Mesenchymal stem cell (in vitro differentiated cells and primary cell): ENCODE results near the gene LRTM1.
A peak's percentile ranks its signal among the peaks of the same experiment; 100 is the strongest.

Experiments used
- DNase-seq: peaks from one replicate; pipeline ENCODE4 v3.0.0-alpha.2; 2013
- H2AFZ ChIP-seq: one replicate; pipeline ENCODE4 v1.6.1; 2013; ENCODE audit warnings: low read depth, mild to moderate bottlenecking, control low read depth, inconsistent platforms, low read length, moderate library complexity
- H2AK5ac ChIP-seq: 2 replicates; pipeline ENCODE4 v1.6.1; 2013; ENCODE audit warnings: low read length, moderate library complexity, mild to moderate bottlenecking, inconsistent platforms; ENCODE audit not compliant: severe bottlenecking
- H2BK120ac ChIP-seq: one replicate; pipeline ENCODE4 v1.6.1; 2013; ENCODE audit warnings: low read depth, mild to moderate bottlenecking, inconsistent platforms, low read length, moderate library complexity
- H2BK12ac ChIP-seq, 2 experiments: one replicate each; pipeline ENCODE4 v1.6.1; 2013; ENCODE audit warnings: inconsistent platforms in 2 of 2, low read length in 2 of 2, mild to moderate bottlenecking in 2 of 2, moderate library complexity in 2 of 2, control low read depth in 1 of 2
- H2BK15ac ChIP-seq: one replicate; pipeline ENCODE4 v1.6.1; 2013; ENCODE audit warnings: mild to moderate bottlenecking, low read depth, inconsistent platforms; ENCODE audit not compliant: poor library complexity, severe bottlenecking
- H2BK5ac ChIP-seq: 2 replicates; pipeline ENCODE4 v1.6.1; 2013; ENCODE audit warnings: low read depth, mild to moderate bottlenecking, low read length, control low read depth, inconsistent platforms; ENCODE audit not compliant: poor library complexity, severe bottlenecking
- H3K14ac ChIP-seq, 2 experiments: one replicate each; pipeline ENCODE4 v1.6.1; 2013; ENCODE audit warnings: inconsistent platforms in 2 of 2, low read length in 2 of 2, control low read depth in 1 of 2, mild to moderate bottlenecking in 1 of 2, moderate library complexity in 1 of 2
- H3K18ac ChIP-seq, 2 experiments: one replicate each; pipeline ENCODE4 v1.6.1; 2013; ENCODE audit warnings: inconsistent platforms in 2 of 2, low read length in 2 of 2, control low read depth in 1 of 2, low read depth in 1 of 2, mild to moderate bottlenecking in 1 of 2
- H3K23ac ChIP-seq, 2 experiments: one replicate each; pipeline ENCODE4 v1.6.1; 2013; ENCODE audit warnings: inconsistent platforms in 2 of 2, low read length in 2 of 2, mild to moderate bottlenecking in 2 of 2, moderate library complexity in 2 of 2, control low read depth in 1 of 2
- H3K27ac ChIP-seq: 2 replicates; pipeline ENCODE4 v1.5.1; 2013; ENCODE audit warnings: mild to moderate bottlenecking, moderate library complexity, low read length, control low read depth, inconsistent platforms; ENCODE audit not compliant: poor library complexity, severe bottlenecking
- H3K27me3 ChIP-seq, 2 experiments: 2 replicates each; pipeline versions ENCODE4 v1.6.1 to v1.7.0; 2013; ENCODE audit warnings: low read length in 2 of 2, mild to moderate bottlenecking in 2 of 2, moderate library complexity in 2 of 2, control low read depth in 1 of 2, inconsistent platforms in 1 of 2; ENCODE audit not compliant: control insufficient read depth in 1 of 2, insufficient read depth in 1 of 2
- H3K36me3 ChIP-seq, 2 experiments: 2 replicates each; pipeline versions ENCODE4 v1.6.1 to v1.7.0; 2013; ENCODE audit warnings: low read length in 2 of 2, control low read depth in 1 of 2, inconsistent platforms in 1 of 2, low read depth in 1 of 2, mild to moderate bottlenecking in 1 of 2; ENCODE audit not compliant: insufficient read depth in 2 of 2, control insufficient read depth in 1 of 2
- H3K4ac ChIP-seq, 2 experiments: one replicate each; pipeline ENCODE4 v1.6.1; 2013; ENCODE audit warnings: inconsistent platforms in 2 of 2, low read length in 2 of 2, mild to moderate bottlenecking in 2 of 2, moderate library complexity in 2 of 2, control low read depth in 1 of 2, low read depth in 1 of 2
- H3K4me1 ChIP-seq: 2 replicates; pipeline ENCODE4 v1.6.1; 2013; ENCODE audit warnings: low read depth, low read length, control low read depth; ENCODE audit not compliant: control insufficient read depth, insufficient read depth
- H3K4me2 ChIP-seq: 2 replicates; pipeline ENCODE4 v1.6.1; 2013; ENCODE audit warnings: low read length, mild to moderate bottlenecking, inconsistent platforms; ENCODE audit not compliant: poor library complexity, severe bottlenecking
- H3K4me3 ChIP-seq, 2 experiments: 2 replicates each; pipeline versions ENCODE4 v1.5.1 to v1.7.0; 2013; ENCODE audit warnings: low read length in 2 of 2, mild to moderate bottlenecking in 2 of 2, control low read depth in 1 of 2, low read depth in 1 of 2; ENCODE audit not compliant: insufficient read depth in 1 of 2
- H3K79me1 ChIP-seq: replicated peaks from 2 replicates; pipeline ENCODE4 v1.6.1; 2013; ENCODE audit warnings: mild to moderate bottlenecking, control low read depth, low read length, inconsistent platforms; ENCODE audit not compliant: poor library complexity, severe bottlenecking
- H3K9ac ChIP-seq: 2 replicates; pipeline ENCODE4 v1.7.0; 2013; ENCODE audit warnings: mild to moderate bottlenecking, low read length, moderate library complexity
- H3K9me3 ChIP-seq: 2 replicates; pipeline ENCODE4 v1.7.0; 2013; ENCODE audit warnings: mild to moderate bottlenecking, low read length; ENCODE audit not compliant: control insufficient read depth
- H4K8ac ChIP-seq: one replicate; pipeline ENCODE4 v1.6.1; 2013; ENCODE audit warnings: inconsistent platforms, mild to moderate bottlenecking, low read length, moderate library complexity
- H4K91ac ChIP-seq: one replicate; pipeline ENCODE4 v1.6.1; 2013; ENCODE audit warnings: mild to moderate bottlenecking, low read length, inconsistent platforms
- WGBS: methylation state at CpG from one replicate; pipeline ENCODE4 v1.1.7; 2013; ENCODE audit warnings: mixed read lengths; 5-methylcytosine and 5-hydroxymethylcytosine counted together

Gene LRTM1

GRCh38 chr3:54900838-54901591 lies 26.8 kb downstream of the LRTM1 start:
- Histone ChIP-seq H3K4me1 (peaks cover 9% of the 10 kb centered on the region), H2BK12ac (peak overlapping the region in 1 of 2 experiments; percentile 4), H3K14ac (no peak overlapping the region), H2BK120ac (no peak overlapping the region), H2AFZ (no peak overlapping the region), H3K18ac (peak overlapping the region; percentile 31 to 81), H3K27me3 (no peaks in the 10 kb centered on the region), H2BK5ac (peak overlapping the region; percentile 25), H3K79me1 (no peaks in the 10 kb centered on the region), H4K91ac (no peak overlapping the region), H3K36me3 (no peaks in the 10 kb centered on the region), H3K23ac (no peak overlapping the region), H4K8ac (no peak overlapping the region), H2AK5ac (no peak overlapping the region), H3K9me3 (no peaks in the 10 kb centered on the region), H3K4me3 (no peak overlapping the region), H3K9ac (no peak overlapping the region), H2BK15ac (no peak overlapping the region), H3K27ac (peak overlapping the region; percentile 13), H3K4me2 (no peak overlapping the region), H3K4ac (no peak overlapping the region)
- peak; percentile 30 for DNase-seq
- WGBS: 55% methylated on average over 8 of the region's 8 CpGs

GRCh38 chr3:54899273-54899672 lies 28.6 kb downstream of the LRTM1 start:
- 86% methylated on average over 5 of the region's 6 CpGs for WGBS
- Histone ChIP-seq H3K9me3 (no peaks in the 10 kb centered on the region), H2BK120ac (no peak overlapping the region), H3K9ac (no peak overlapping the region), H3K4me2 (no peak overlapping the region), H2BK15ac (no peak overlapping the region), H2BK5ac (no peak overlapping the region), H3K4me1 (peaks cover 6% of the 10 kb centered on the region), H3K36me3 (no peaks in the 10 kb centered on the region), H3K23ac (no peak overlapping the region), H2AK5ac (peak overlapping the region; percentile 66), H3K79me1 (no peaks in the 10 kb centered on the region), H2BK12ac (no peak overlapping the region), H3K14ac (no peak overlapping the region), H3K18ac (no peak overlapping the region), H3K27me3 (no peaks in the 10 kb centered on the region), H4K91ac (no peak overlapping the region), H2AFZ (no peak overlapping the region), H3K4me3 (no peak overlapping the region), H4K8ac (no peak overlapping the region), H3K4ac (no peak overlapping the region), H3K27ac (no peak overlapping the region)
- no peak for DNase-seq

- H3K9ac ChIP-seq: peak overlapping the region; percentile 7
- no peak overlapping the region for H2AFZ ChIP-seq
- no peak overlapping the region for H3K14ac ChIP-seq
- 67% methylated on average over 1 of the region's 3 CpGs for WGBS
- H3K4me2 ChIP-seq: no peak overlapping the region
- DNase-seq: peak; percentile 46
- H3K79me1 ChIP-seq: no peaks in the 10 kb centered on the region
- no peaks in the 10 kb centered on the region for H3K36me3 ChIP-seq
- H2BK15ac ChIP-seq: no peak overlapping the region
- H3K4me1 ChIP-seq: peaks cover 6% of the 10 kb centered on the region
- no peak overlapping the region for H3K23ac ChIP-seq
- H2AK5ac ChIP-seq: no peak overlapping the region
- no peaks in the 10 kb centered on the region for H3K9me3 ChIP-seq
- H3K4ac ChIP-seq: peak overlapping the region in 1 of 2 experiments; percentile 47
- H2BK120ac ChIP-seq: no peak overlapping the region
- no peak overlapping the region for H4K91ac ChIP-seq
- H3K18ac ChIP-seq: no peak overlapping the region
- H3K4me3 ChIP-seq: no peak overlapping the region
- H2BK12ac ChIP-seq: no peak overlapping the region
- peak overlapping the region; percentile 10 for H2BK5ac ChIP-seq
- H3K27me3 ChIP-seq: no peaks in the 10 kb centered on the region
- H3K27ac ChIP-seq: peak overlapping the region; percentile 52
- no peak overlapping the region for H4K8ac ChIP-seq
Measured at GRCh38 chr3:54897028-54897711, 30.7 kb downstream of the LRTM1 start.

GRCh38 chr3:54895613-54896012 lies 32.2 kb downstream of the LRTM1 start:
- Histone ChIP-seq H3K27ac (no peak overlapping the region), H2BK15ac (no peak overlapping the region), H4K8ac (no peak overlapping the region), H2BK5ac (no peak overlapping the region), H3K4me1 (peaks cover 6% of the 10 kb centered on the region), H2AFZ (no peak overlapping the region), H3K9me3 (no peaks in the 10 kb centered on the region), H3K9ac (no peak overlapping the region), H2BK120ac (no peak overlapping the region), H4K91ac (no peak overlapping the region), H3K79me1 (no peaks in the 10 kb centered on the region), H3K23ac (no peak overlapping the region), H2BK12ac (peak overlapping the region in 1 of 2 experiments; percentile 40), H3K27me3 (no peaks in the 10 kb centered on the region), H3K14ac (no peak overlapping the region), H3K4ac (peak overlapping the region in 1 of 2 experiments; percentile 6), H2AK5ac (peak overlapping the region; percentile 76), H3K18ac (peak overlapping the region; percentile 19 to 30), H3K36me3 (no peaks in the 10 kb centered on the region), H3K4me2 (no peak overlapping the region), H3K4me3 (no peak overlapping the region)
- WGBS: 96% methylated on average over 4 of the region's 4 CpGs
- DNase-seq: no peak
